Glomerular endothelial cell (primary cell): ENCODE results near the gene FAM13A. TPM values are rescaled to one million over a fixed set of nuclear protein-coding genes. Genes with fewer than 3 reads are reported as not detected.
A peak's percentile ranks its signal among the peaks of the same experiment; 100 is the strongest.

Experiments used
- DNase-seq: peaks from one replicate; pipeline ENCODE4 v3.0.0-alpha.2; 2011; ENCODE audit warnings: low read depth, low spot score; ENCODE audit errors: extremely low read depth
- total RNA-seq: library from RNA; depleted of rRNA; stranded (reverse); fragments of >200 nt; gene quantifications from 2 replicates; pipeline ENCODE4 v1.2.3, GENCODE V29; 2015

Gene FAM13A
- total RNA-seq, 1 donor from 2014 or later, result 7.5 TPM

DNA sequence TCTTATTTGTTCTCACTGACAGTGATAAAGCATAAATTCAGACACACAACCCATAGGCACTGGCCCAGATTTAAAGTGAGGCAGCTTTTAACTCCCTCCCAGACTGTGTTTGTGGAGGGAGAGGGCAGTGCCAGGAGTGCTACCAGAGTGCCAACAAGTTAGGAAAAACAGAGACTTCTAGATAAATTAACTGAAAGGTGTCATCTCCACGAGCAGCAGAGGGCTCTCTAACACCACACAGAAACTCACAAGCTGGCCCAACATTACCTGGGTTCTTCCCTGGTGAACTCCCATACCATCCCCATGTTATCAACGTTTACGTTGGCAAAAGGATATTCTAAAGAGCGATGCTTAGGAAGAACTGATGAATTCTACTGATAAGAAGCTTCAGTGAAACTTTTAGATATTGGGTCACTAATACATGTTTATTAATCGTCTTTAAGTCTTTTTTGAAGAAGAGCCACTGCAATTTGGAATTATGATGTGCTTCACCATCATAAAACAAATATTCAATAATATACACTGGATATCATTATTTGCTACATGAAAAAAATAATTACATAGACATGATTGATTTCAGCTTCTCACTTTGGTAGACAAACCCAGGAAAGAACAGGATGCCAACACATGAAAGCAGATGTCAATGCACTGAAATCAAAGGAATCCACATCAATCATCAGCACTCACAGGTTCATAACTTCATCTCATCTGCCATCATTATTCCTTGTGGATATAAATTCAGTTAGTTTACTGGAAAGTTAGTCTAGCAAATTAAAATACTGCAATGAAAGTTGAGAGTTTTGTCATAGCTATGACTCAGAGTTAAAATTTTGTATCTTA lies 238.1 kb downstream of the FAM13A start:
- peak; percentile 41 for DNase-seq

DNA sequence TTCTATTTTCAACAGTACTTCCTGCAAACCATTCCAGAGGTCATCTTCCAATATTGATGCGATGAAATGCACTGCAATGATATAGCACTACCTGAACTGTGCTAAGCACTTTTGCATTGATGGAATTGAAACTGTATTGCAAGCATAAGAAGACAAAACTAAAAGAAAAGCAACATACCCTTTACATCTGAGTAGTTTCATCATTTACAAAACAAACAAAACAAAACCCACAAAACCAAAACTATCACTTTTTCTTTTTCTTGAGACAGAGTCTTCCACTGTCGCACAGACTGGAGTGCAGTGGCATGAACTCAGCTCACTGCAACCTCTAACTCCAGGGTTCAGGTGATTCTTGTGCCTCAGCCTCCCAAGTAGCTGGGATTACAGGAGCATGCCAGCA lies 239.2 kb downstream of the FAM13A start:
- no peak for DNase-seq

- no peak for DNase-seq
Measured at GRCh38 chr4:88816360-88816759, 240.6 kb downstream of the FAM13A start.

DNA sequence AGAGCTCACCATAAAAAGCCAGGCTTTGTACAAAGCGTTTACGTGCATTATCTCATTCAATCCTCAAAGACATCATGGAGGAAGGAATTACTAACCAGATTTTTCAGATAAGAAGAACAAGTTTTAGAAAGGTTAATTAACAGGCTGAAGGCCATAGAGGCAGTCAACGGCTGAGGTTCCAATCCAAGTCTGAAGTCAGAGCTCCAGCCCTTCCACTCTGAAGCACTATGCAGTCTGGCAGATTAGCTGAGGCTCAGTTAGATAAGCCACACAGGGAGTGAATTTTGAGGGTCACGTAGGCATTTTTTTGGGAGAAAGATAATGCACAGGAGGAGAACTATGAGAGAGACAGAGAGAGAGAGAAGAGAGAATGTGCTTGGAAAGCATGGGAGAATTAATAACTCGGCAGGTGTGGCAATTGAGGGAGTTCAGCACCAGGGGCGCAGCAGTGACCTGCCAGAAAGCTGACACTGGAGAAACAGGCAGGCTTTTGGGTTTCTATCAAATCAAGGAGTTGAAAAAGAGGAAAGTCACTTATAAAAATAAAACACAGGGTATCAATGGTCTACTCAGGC lies 242.9 kb downstream of the FAM13A start:
- DNase-seq, result no peak

DNA sequence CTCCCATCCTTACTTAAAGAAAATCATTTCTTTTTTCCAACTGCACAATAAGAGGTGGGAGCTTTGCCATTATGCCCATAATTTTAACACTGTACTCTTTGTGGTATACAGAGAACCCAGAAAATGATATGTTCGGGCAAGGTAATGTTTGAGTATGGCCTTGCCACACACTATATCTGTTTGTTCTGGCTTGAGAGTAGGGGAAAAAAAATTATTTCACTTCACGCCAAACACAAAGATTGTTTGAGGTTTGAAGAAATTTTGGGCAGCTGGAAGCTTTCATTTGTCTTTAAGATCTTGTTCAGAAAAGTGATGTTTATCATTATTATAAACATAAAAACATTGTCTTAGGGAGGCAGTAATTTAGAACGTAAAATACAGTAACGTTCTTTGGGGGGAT lies 244.0 kb downstream of the FAM13A start:
- DNase-seq, result no peak

GRCh38 chr4:88812420-88812819 lies 244.6 kb downstream of the FAM13A start:
- no peak for DNase-seq

DNA sequence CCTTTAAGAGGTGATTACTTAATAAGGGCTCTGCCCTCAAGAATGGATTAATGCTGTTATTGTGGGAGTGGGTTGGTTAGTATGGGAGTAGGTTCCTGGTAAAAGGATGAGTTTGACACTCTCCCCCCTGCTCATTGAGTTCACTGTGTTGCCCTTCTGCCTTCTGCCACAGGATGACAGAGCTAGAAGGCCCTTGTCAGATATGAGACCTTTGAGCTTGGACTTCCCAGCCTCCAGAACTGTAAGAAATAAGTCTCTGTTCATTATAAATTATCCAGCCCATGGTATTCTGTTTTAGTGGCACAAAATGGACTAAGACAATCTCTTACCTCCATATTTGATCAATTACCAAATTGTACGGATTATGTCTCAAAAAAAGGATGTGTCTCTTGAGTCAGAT lies 245.1 kb downstream of the FAM13A start:
- no peak for DNase-seq

- no peak for DNase-seq
Measured at GRCh38 chr4:88810325-88810724, 246.7 kb downstream of the FAM13A start.

- DNase-seq, result no peak
Measured at GRCh38 chr4:88809576-88810219, 247.3 kb downstream of the FAM13A start.

DNA sequence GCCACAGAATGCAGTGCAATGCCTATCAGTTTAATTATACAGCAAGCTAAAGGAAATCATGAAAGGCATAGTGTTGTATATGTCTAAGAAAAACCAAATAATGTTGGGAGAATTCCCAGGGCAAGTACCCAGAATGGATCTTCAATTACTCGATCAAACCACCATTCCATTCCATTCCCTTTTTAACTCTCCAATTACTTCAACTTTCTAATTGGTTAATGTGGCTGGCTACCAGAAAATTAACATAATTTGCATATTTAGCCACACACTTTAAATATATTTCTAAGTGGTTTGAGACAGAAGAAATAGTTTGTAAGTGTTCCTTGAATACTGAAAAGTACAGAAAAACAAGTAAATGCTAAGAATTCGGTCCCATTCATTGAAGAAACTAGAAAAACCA lies 247.9 kb downstream of the FAM13A start:
- no peak for DNase-seq

GRCh38 chr4:88807499-88807898 lies 249.5 kb downstream of the FAM13A start:
- no peak for DNase-seq

DNA sequence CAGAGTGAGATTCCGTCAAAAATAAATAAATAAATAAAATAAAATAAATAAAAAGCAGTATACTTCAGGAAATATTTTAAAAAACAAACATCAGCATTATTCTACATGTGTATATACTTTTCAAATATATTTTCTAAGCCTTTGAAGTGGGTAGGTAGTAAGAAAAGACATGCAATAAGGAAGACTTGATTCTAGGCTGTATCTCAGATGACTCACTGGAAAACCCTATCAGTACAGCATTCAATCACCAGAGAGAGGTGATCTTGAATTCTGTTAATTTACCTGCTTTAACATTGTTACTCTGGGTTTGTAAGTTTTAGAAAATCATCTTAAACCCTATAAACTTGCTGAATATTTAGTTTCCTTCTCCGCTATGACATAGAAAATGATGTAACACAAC lies 252.8 kb downstream of the FAM13A start:
- DNase-seq, result no peak

DNA sequence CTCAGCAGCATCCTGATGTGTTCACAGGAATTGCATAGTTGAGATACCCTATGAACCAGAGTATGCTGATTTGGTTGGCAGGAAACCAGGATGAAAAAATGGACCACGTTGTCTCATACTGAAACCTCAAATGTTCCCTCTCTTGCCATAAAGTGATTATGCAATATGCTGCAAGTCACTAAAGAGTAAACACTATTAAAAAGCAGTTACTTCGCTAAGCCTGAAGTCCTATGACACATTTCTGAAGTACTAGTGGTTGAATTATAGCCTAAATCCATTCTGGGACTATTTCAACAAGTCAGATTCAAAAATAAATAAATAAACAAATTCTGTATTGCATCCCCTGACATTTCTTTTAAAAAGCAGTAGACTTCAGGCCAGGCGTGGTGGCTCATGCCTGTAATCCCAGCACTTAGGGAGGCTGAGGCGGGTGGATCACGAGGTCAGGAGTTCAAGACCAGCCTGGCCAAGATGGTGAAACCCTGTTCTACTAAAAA lies 253.3 kb downstream of the FAM13A start:
- no peak for DNase-seq

GRCh38 chr4:88802585-88803286 lies 254.2 kb downstream of the FAM13A start:
- DNase-seq, result no peak

DNA sequence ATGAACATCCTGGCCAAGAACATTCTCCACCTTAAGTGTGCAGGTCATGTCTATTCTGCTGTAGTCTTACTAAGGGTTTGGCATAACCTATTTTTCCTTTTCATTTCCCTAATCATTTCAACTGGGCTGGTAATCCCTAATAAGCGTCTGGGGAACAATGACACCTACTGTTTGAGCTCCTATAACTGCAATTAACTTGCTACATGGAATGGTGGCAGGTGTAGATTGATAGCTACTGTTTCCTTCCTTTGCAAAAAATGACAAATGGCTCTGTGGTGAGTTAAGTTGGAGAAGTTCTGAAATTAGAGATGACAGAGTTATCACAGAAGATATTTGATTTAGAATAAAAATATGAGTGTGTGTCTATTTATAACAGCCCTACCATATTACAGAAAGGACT lies 254.8 kb downstream of the FAM13A start:
- DNase-seq, result no peak

GRCh38 chr4:88799900-88800299 lies 257.1 kb downstream of the FAM13A start:
- DNase-seq, result no peak

DNA sequence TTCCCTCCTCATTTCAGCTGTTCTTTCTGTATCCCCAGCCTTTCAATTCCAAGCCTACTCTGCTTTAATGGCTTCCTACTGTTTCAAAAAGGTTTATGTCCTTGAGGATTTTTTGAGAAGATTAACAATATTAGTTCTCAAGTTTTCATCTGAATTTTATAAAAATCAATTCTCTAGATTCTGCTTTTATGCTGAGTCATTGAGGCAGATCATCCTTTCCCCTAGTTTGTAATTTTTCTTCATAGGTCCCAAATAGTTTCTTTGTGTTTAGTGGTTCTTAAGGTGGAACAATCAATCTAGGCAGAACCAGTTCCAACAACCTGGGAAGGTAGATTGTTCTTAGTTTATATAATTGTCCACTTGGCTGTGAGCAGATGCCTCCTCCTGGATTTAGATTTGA lies 259.3 kb downstream of the FAM13A start:
- DNase-seq, result no peak

DNA sequence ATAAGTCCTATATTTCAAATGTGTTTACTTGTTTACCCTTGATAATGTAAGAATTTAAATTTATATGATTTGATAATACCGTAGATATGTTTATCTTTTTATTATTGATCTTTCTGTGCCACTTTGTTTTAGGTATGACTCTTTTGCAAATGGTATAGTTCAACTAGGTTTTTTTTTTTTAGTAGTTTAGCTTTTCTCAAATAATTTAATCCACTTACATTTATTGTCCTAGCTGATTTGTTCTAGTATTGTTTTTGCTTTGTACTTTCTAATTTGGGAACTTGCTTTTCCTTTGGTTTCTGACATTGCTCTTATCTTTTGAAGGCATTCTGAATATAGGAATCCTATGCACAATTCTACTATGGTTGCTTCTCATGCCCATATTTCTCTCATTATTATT lies 260.4 kb downstream of the FAM13A start:
- no peak for DNase-seq

GRCh38 chr4:88794952-88795351 lies 262.0 kb downstream of the FAM13A start:
- DNase-seq, result no peak

DNA sequence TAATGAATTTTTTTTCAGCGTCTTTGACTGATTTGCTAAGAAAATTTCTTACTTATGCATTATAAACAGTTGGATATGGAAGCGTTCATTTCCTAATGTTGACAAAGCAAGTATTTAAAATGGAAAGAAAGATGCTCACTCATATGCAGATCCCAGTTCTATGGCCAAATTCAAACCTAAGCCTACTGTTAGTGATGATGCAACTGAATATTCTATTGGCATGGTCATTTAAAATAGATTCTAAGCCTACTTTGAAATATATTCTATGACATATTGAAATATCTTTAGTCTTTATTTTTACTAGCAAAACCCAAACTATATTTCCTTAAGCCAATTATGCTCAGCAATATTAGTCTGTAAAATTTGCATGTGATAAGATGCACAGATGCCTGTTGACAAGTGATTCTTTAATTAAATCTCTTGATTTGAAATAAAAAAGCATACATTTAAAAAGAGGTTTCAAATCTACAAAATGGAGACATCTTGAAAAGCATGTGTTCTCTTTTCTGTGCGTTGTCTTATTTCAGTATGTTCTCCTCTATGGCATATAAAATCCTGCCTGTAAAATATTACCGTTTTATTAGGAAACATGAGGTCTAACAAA lies 262.8 kb downstream of the FAM13A start:
- no peak for DNase-seq

GRCh38 chr4:88793475-88793874 lies 263.5 kb downstream of the FAM13A start:
- DNase-seq, result no peak
